GM21390 (cell line): Measurements from ENCODE around the gene SNAPC2.
"Not testable (repeated sequence)": the region's sequence is repeated elsewhere in the genome, so short reads cannot be mapped to it uniquely, and the experiment has no call there.

Experiments used
- ATAC-seq: cut with Tn5 transposase; IDR thresholded peaks from one replicate; pipeline ENCODE4 v1.9.1; 2021; ENCODE audit not compliant: unreplicated experiment

SNAPC2 gene

GRCh38 chr19:7921302-7921966 is 1.3 kb downstream of the SNAPC2 start:
- no peak for ATAC-seq

- ATAC-seq = no peak
Observed at GRCh38 chr19:7921967-7922835, 2.1 kb downstream of the SNAPC2 start.

GRCh38 chr19:7922836-7923195 is 2.7 kb downstream of the SNAPC2 start:
- no peak for ATAC-seq

- no peak for ATAC-seq
Observed at GRCh38 chr19:7923295-7924191, 3.4 kb downstream of the SNAPC2 start.

- ATAC-seq = no peak
Observed at GRCh38 chr19:7924241-7924640, 4.1 kb downstream of the SNAPC2 start.

GRCh38 chr19:7924651-7925170 is 4.6 kb downstream of the SNAPC2 start:
- no peak for ATAC-seq

GRCh38 chr19:7925171-7925851 is 5.2 kb downstream of the SNAPC2 start:
- ATAC-seq = no peak

GRCh38 chr19:7926021-7926726 is 6.0 kb downstream of the SNAPC2 start, which contains the start of gene CTXN1:
Gene CTXN1, minus strand, starts transcription at chr19:7926135. Its CDS starts 597 bp downstream, at chr19:7925538.
- no peak for ATAC-seq

GRCh38 chr19:7926727-7927604 is 6.8 kb downstream of the SNAPC2 start:
- ATAC-seq = no peak

GRCh38 chr19:7927605-7928333 is 7.6 kb downstream of the SNAPC2 start:
- ATAC-seq = no peak

GRCh38 chr19:7928334-7928706 is 8.2 kb downstream of the SNAPC2 start:
- no peak for ATAC-seq

- no peak for ATAC-seq
Observed at GRCh38 chr19:7928741-7929701, 8.9 kb downstream of the SNAPC2 start.

- not testable (repeated sequence) for ATAC-seq
Observed at GRCh38 chr19:7930030-7930429, 9.9 kb downstream of the SNAPC2 start.

- no peak for ATAC-seq
Observed at GRCh38 chr19:7930765-7931164, 10.6 kb downstream of the SNAPC2 start.

GRCh38 chr19:7931221-7932061 is 11.3 kb downstream of the SNAPC2 start:
- no peak for ATAC-seq

- ATAC-seq = no peak
Observed at GRCh38 chr19:7932276-7932929, 12.3 kb downstream of the SNAPC2 start.
